ENCODE data around the gene MEIOB.
"Not testable (repeated sequence)": the region's sequence is repeated elsewhere in the genome, so short reads cannot be mapped to it uniquely, and the experiment has no call there.

Gene MEIOB

DNA sequence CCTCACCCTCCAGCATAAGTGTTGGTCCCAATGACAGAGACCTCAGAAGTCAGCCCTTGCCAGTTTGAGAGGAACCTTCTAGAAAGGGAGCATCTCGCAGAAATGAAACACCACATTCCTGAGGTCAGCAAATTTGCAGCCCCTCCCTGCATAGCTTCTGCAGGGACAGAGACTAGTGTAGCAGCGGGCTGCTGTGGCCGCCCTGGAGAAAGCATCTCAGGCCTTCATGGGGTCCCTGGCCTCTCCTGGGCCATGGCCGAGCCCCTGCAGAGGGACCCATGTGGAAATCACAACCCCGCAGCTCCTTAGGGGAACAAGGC is 34.8 kb upstream of the MEIOB start:
- no peak for DNase-seq (ENCODE audit: low read depth)

GRCh38 chr16:1906055-1906845 is 34.3 kb upstream of the MEIOB start:
- no peak for DNase-seq (ENCODE audit: low read depth)

DNA sequence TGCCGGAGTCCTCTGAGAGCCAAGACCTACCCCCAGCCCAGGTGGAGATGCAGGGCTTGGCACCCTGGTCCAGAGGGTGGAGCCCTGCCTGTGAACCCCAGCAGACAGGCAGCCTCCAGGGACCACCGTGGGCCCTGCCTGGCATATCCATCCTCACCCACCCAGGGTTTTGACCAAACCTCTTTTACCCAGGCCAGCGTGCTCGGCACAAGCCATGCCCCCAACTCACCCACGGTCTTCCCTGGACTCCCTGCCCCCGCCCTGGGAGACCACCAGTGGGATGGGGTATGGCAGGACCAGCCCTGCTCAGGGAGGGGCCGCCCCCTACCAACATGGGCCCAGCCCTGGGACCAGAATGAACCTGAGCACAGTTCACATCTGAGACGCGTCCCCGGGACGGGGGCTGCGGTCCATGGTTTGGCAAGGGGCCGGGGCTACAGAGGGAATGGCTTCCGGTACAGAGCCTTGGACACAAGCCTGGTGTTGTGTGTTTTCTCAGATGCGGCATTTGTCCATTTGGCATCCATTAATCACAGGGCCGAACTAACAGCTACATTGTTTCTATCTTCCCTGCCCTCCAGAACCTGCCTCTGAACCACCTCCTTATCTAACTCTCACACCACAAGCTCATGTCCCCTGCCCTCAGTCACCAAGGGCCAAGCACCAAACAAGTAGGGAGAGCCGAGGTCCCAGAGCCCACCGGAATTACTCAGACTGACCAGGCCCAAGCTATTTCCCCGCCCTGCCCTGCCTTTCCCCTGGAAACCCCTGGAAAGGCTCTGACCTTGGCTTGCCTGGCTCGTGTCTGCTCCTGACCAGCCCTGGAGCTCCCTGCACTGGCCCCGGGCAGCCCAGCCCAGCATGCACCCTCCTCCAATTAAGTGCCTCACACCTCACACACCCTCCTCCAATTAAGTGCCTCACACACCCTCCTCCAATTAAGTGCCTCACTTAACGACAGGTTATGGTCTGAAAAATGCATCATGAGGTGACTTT is 32.2 kb upstream of the MEIOB start:
- no peak for DNase-seq (ENCODE audit: low read depth)

- no peak for DNase-seq (ENCODE audit: low read depth)
Measured at GRCh38 chr16:1903220-1903574, 31.2 kb upstream of the MEIOB start.

DNA sequence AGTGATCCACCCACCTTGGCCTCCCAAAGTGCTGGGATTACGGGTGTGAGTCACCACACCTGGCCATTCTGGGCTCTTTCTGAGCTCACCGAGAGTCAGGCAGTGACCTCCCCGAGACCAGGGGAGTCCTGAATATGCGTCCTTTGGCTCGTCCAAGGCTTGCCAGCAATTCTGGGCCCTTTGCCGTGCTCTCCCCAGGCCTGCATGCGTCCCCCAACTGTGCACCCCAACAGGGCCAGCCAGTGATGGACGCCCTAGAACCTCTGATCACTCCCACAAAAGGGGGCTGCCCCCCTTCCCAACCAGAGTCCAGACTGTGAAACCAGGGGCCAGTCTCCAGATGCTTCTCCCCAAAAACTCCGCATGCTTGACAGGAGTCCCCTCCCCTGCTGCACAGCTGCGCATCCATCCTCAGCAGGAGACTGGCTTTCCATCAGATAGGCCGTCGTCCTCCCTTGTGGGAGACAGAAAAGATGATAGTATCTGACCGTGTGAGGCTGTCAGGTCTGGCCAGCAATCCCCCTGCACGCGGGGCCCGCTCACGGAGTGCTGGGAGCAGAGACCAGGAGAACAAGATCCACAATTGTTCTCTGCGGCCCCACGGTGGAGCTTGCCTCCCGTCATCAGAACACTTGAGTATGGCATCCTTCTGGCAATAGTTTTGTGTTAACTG is 30.7 kb upstream of the MEIOB start:
- DNase-seq (ENCODE audit: low read depth) = no peak

- DNase-seq (ENCODE audit: low read depth) = no peak
Measured at GRCh38 chr16:1900452-1900774, 28.4 kb upstream of the MEIOB start.

DNA sequence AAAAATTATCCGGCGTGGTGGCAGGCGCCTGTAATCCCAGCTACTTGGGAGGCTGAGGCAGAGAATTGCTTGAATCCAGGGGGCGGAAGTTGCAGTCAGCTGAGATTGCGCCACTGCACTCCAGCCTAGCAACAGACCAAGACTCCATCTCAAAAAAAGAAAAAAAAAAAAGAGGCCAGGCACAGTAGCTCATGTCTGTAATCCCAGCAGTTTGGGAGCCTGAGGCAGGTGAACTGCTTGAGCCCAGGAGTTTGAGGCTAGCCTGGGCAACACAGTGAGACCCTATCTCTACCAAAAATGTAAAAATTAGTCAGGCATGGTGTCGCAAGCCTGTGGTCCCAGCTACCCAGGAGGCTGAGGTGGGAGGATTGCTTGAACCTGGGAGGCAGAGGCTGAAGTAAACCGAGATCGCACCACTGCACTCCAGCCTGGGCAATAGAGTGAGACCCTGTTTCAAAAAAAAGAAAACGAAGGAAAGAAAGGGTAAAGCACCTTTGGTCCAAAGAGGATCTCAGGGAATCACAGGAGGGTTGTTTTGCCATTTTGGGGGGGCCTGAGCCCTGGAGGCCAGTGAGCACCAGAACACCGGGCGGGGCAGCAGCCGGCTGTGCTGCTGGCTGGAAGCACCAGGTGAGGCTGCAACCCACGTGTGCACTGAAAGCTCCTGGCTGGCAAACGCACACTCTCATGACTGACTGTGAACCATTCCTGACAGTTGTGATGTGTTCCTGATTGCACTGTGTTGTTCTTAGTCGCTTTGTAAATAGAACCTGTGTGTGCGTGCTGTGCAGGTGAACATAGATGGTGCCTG is 27.9 kb upstream of the MEIOB start:
- no peak for DNase-seq (ENCODE audit: low read depth)

- DNase-seq (ENCODE audit: low read depth) = not testable (repeated sequence)
Measured at GRCh38 chr16:1897692-1898091, 25.7 kb upstream of the MEIOB start.

GRCh38 chr16:1895949-1896675 is 24.1 kb upstream of the MEIOB start:
- no peak for DNase-seq (ENCODE audit: low read depth)

DNA sequence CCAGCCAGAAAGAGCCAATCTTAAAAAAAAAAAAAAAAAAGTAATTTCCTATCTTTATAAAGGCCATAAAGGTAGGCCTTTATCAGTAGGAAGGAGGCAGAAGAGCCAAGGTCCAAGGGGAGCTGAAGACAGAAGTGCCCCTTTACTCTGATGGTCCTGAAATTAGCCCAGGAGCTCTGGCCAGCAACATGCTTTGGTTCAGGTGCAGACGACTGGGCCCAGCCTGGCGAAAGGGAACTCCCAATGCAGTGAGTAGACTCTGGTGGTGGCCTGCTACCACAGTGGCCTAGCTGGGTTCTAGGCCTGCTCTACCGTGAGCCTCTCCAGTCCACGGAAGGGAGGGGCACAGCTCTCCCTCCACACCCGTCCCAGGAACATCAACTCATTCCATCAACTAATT is 23.1 kb upstream of the MEIOB start:
- no peak for DNase-seq (ENCODE audit: low read depth)

DNA sequence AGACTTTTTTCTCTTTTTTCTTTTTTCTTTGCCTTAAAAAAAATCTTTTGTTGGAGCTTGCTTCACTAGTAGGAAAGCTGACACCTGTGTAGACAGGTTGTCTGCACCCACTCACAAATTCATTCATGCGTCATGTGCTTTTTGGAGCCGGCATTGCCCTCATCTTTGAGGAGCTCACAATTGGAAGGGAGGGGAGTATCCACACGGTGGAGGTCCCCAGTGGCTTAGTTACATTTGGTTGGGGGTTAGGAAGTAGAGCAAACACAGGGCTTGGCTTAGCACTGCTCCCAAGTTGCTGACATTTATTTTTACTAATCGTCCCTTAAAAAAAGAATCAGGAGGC is 18.7 kb upstream of the MEIOB start:
- DNase-seq (ENCODE audit: low read depth) = no peak

DNA sequence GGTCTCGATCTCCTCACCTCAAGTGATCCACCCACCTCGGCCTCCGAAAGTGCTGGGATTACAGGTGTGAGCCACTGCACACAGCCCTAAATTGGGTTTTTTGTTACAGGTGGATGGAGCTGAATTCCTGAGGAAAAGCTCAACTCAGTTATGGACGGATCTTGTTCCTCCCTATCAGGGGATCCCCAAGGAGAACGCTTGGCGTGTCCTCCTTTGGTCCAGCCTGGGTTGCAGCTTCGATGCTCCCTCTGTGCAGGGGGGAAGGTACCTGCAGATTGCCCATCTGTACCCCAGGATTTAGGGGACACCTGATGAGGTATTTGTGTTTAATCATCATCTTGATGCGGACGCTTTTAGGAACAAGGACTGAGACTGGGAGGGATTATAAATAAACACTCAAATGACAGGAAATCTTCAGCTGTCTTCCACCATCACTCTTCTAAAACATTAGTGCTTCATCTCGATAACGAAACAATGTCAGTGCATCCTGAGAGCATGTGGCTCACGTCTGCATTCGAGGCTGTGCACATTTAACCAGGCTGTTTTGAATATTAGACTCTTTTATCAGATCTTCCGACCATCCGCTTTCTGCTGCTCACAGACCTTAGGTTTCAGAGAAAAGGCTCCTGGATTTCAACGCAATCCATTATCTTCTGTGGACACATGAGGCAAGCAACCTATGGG is 18.2 kb upstream of the MEIOB start:
- no peak for DNase-seq (ENCODE audit: low read depth)

DNA sequence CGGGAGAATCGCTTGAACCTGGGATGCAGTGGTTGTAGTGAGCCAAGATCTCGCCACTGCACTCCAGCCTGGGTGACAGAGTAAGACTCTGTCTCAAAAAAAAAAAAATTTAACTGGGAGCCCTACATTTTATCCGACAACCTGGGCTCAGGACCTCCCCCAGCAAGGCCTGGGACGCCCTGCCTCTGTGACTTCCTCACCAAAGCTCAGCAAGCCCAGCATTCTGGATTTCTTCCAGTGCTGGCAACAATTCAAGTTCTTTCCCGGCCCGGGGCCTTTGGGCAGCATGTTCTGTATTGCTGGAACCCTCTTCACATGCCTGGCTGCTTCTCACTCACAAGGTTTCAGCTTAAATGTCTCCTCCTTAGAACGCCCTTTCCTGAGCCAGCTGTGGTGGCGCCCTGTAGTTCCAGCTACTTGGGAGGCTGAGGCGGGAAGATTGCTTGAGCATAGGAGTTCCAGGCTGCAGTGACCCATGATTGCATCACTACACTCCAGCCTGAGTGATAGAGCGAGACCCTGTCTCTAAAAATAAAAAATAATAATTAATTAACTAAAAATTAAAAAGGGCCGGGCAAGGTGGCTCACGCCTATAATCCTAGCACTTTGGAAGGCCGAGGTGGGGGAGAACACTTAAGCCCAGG is 15.9 kb upstream of the MEIOB start:
- no peak for DNase-seq (ENCODE audit: low read depth)

GRCh38 chr16:1884889-1885288 is 12.9 kb upstream of the MEIOB start:
- DNase-seq (ENCODE audit: low read depth) = no peak

DNA sequence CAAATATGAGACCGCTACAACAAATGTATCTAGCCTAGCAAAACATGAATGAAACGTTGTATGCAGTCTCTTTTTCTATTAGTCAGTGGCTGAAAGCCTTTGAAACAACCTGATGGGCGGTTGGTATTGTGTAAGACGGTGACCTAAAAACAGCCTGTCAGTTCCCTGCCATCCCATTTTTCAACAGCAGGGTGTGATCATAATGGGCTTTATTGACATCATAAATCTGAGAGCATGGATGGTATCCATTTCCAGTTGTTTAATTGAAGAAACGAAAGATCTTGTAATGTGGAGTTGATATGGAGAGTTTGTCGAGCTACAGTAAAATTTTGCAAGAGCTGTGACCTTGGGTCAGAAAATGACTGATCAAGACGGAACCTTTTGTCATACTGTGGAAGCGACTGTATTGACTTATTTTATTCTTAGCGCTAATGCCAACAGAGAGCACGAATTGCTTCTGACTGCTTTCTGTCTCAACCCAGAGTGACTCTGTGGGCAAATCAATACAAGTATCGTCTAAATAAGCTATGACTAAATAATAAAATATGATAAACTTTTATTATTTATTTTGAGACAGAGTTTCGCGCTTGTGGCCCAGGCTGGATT is 12.3 kb upstream of the MEIOB start:
- no peak for DNase-seq (ENCODE audit: low read depth)

GRCh38 chr16:1881172-1881571 is 9.2 kb upstream of the MEIOB start:
- not testable (repeated sequence) for DNase-seq (ENCODE audit: low read depth)

DNA sequence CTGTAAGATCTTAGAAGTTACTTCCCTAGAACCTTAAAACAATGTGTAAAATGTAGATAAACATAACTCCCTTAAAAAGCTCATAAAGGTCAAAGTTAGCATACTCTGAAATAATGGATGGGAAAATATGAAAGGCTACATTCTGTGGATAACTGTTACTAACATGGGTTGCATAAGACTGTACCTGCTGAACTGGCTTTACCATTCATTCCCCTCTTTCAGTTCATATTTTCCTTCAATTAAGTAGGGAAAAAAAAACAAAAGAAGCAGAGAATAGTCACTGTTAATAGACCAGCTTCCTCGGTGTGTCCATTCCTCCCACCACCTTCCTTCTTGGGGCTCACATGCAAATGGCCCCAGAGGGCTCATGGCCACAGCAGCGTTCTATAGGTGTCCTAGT is 7.5 kb upstream of the MEIOB start:
- no peak for DNase-seq (ENCODE audit: low read depth)

GRCh38 chr16:1878256-1878655 is 6.3 kb upstream of the MEIOB start:
- no peak for DNase-seq (ENCODE audit: low read depth)

DNA sequence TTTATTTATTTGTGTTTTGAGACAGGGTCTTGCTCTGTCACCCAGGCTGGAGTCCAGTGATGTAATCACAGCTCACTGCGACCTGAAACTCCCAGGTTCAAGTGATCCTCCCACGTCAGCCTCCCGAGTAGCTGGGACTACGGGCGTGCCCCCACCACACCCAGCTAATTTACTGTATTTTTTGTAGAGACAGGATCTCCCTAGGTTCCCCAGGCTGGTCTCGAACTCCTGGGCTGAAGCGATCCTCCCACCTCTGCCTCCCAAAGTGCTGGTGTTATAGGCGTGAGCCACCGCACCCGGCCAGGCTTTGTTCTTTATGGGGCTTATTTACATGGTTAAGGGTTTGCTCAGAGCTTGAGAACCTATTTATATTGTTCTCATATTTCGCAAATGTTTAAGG is 5.8 kb upstream of the MEIOB start:
- no peak for DNase-seq (ENCODE audit: low read depth)

GRCh38 chr16:1877089-1877488 is 5.1 kb upstream of the MEIOB start:
- no peak for DNase-seq (ENCODE audit: low read depth)
